OCI-LY1 (cell line): Measurements from ENCODE around the gene KREMEN1.

Experiments used
- EZH2 ChIP-seq: fragments of 200-600 bp; sonication (generic), shearing (Covaris generic); IDR thresholded peaks from 2 replicates; pipeline ENCODE4 v1.8.0; 2017; ENCODE audit warnings: borderline replicate concordance, mixed run types, mild to moderate bottlenecking, antibody characterized with exemption, low read length, moderate library complexity, mixed read lengths
- TF ChIP-seq, protein P1 (sequence below): fragments of 200-600 bp; sonication (generic), shearing (Covaris generic); IDR thresholded peaks from 2 replicates; pipeline ENCODE4 v1.5.1; 2017; ENCODE audit warnings: mild to moderate bottlenecking, antibody characterized with exemption, low read length, moderate library complexity, mixed read lengths

DNA sequence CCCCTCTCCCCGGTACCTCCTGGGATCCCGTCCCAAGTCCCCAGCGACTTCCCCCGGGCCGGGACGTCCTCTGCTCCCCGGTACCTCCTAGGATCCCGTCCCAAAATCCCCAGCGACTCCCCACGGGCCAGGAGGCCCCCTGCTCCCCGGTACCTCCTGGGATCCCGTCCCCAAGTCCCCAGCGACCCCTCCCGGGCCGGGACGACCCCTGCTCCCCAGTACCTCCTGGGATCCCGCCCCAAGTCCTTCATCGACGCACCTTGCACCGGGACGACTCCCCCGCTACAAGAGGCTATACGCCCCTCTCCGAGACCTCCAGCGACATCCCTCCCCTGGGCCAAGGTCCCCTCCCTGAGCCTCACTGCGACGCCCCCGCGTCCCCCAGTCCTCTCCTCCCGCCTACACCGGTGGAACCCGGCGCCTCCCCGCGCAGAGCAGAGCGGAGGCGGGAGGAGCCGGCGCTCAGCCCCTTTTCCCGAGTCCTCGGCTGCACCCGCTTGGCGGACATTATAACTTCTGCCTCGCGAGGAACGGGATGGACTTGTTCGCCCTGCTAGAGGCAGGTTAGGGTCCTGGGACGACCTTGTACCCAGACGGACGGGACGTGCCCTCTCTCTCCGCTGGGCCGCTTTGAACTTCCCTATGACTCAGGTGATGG is 912 bp downstream of the KREMEN1 start:
- TF ChIP-seq, protein P1, sequence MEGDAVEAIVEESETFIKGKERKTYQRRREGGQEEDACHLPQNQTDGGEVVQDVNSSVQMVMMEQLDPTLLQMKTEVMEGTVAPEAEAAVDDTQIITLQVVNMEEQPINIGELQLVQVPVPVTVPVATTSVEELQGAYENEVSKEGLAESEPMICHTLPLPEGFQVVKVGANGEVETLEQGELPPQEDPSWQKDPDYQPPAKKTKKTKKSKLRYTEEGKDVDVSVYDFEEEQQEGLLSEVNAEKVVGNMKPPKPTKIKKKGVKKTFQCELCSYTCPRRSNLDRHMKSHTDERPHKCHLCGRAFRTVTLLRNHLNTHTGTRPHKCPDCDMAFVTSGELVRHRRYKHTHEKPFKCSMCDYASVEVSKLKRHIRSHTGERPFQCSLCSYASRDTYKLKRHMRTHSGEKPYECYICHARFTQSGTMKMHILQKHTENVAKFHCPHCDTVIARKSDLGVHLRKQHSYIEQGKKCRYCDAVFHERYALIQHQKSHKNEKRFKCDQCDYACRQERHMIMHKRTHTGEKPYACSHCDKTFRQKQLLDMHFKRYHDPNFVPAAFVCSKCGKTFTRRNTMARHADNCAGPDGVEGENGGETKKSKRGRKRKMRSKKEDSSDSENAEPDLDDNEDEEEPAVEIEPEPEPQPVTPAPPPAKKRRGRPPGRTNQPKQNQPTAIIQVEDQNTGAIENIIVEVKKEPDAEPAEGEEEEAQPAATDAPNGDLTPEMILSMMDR, result no peak
- no peak for TF ChIP-seq EZH2
